ENCODE measurements around the gene CARD16. TPM values are rescaled to one million over a fixed set of nuclear protein-coding genes. Genes with fewer than 3 reads are reported as not detected.

Gene CARD16
- total RNA-seq, 1 donor from 2014 or later: 1.5 TPM

- H3K27me3 Mint-ChIP-seq (ENCODE audit: unreplicated experiment): no peaks in the 10 kb centered on the region
- H3K9me3 Mint-ChIP-seq (ENCODE audit: unreplicated experiment): peaks cover 3% of the 10 kb centered on the region
- H3K27ac Mint-ChIP-seq (ENCODE audit: unreplicated experiment): no peak overlapping the region
- DNase-seq (ENCODE audit: extremely low spot score, unreplicated experiment): no peak
- no peak for TF ChIP-seq CTCF (IDR thresholded peaks at IDR 0.05)
- H3K4me1 Mint-ChIP-seq (ENCODE audit: unreplicated experiment): peaks cover 1% of the 10 kb centered on the region
- no peaks in the 10 kb centered on the region for H3K36me3 Mint-ChIP-seq (ENCODE audit: unreplicated experiment)
- H3K4me3 Mint-ChIP-seq (ENCODE audit: unreplicated experiment): no peak overlapping the region
Measured at GRCh38 chr11:105057432-105057831, 12.3 kb upstream of the CARD16 start.

GRCh38 chr11:105056446-105056845, 11.3 kb upstream of the CARD16 start:
- Mint-ChIP-seq H3K4me1 (ENCODE audit: unreplicated experiment) (peaks cover 2% of the 10 kb centered on the region), H3K36me3 (ENCODE audit: unreplicated experiment) (no peaks in the 10 kb centered on the region), H3K4me3 (ENCODE audit: unreplicated experiment) (no peak overlapping the region), H3K27me3 (ENCODE audit: unreplicated experiment) (no peaks in the 10 kb centered on the region), H3K9me3 (ENCODE audit: unreplicated experiment) (peaks cover 3% of the 10 kb centered on the region), H3K27ac (ENCODE audit: unreplicated experiment) (no peak overlapping the region)
- DNase-seq (ENCODE audit: extremely low spot score, unreplicated experiment): no peak
- TF ChIP-seq CTCF (IDR thresholded peaks at IDR 0.05): no peak

- TF ChIP-seq CTCF (IDR thresholded peaks at IDR 0.05): no peak
- no peak for DNase-seq (ENCODE audit: extremely low spot score, unreplicated experiment)
- no peak overlapping the region for H3K4me3 Mint-ChIP-seq (ENCODE audit: unreplicated experiment)
- peaks cover 2% of the 10 kb centered on the region for H3K4me1 Mint-ChIP-seq (ENCODE audit: unreplicated experiment)
- no peak overlapping the region for H3K27ac Mint-ChIP-seq (ENCODE audit: unreplicated experiment)
- no peaks in the 10 kb centered on the region for H3K27me3 Mint-ChIP-seq (ENCODE audit: unreplicated experiment)
- H3K9me3 Mint-ChIP-seq (ENCODE audit: unreplicated experiment): peaks cover 3% of the 10 kb centered on the region
- H3K36me3 Mint-ChIP-seq (ENCODE audit: unreplicated experiment): no peaks in the 10 kb centered on the region
Measured at GRCh38 chr11:105054723-105055493, 9.8 kb upstream of the CARD16 start.

GRCh38 chr11:105052487-105052886, 7.4 kb upstream of the CARD16 start:
- Mint-ChIP-seq H3K9me3 (ENCODE audit: unreplicated experiment) (peaks cover 3% of the 10 kb centered on the region), H3K4me1 (ENCODE audit: unreplicated experiment) (peaks cover 3% of the 10 kb centered on the region), H3K36me3 (ENCODE audit: unreplicated experiment) (no peaks in the 10 kb centered on the region), H3K4me3 (ENCODE audit: unreplicated experiment) (no peak overlapping the region), H3K27ac (ENCODE audit: unreplicated experiment) (no peak overlapping the region), H3K27me3 (ENCODE audit: unreplicated experiment) (no peaks in the 10 kb centered on the region)
- DNase-seq (ENCODE audit: extremely low spot score, unreplicated experiment): no peak
- TF ChIP-seq CTCF (IDR thresholded peaks at IDR 0.05): no peak

- H3K36me3 Mint-ChIP-seq (ENCODE audit: unreplicated experiment): no peaks in the 10 kb centered on the region
- H3K27ac Mint-ChIP-seq (ENCODE audit: unreplicated experiment): no peak overlapping the region
- no peak overlapping the region for H3K4me3 Mint-ChIP-seq (ENCODE audit: unreplicated experiment)
- H3K9me3 Mint-ChIP-seq (ENCODE audit: unreplicated experiment): peaks cover 3% of the 10 kb centered on the region
- no peaks in the 10 kb centered on the region for H3K27me3 Mint-ChIP-seq (ENCODE audit: unreplicated experiment)
- peaks cover 12% of the 10 kb centered on the region for H3K4me1 Mint-ChIP-seq (ENCODE audit: unreplicated experiment)
- TF ChIP-seq CTCF (IDR thresholded peaks at IDR 0.05): no peak
- no peak for DNase-seq (ENCODE audit: extremely low spot score, unreplicated experiment)
Measured at GRCh38 chr11:105051559-105051958, 6.4 kb upstream of the CARD16 start.
